ENCODE data around the gene CDH5.

DNA sequence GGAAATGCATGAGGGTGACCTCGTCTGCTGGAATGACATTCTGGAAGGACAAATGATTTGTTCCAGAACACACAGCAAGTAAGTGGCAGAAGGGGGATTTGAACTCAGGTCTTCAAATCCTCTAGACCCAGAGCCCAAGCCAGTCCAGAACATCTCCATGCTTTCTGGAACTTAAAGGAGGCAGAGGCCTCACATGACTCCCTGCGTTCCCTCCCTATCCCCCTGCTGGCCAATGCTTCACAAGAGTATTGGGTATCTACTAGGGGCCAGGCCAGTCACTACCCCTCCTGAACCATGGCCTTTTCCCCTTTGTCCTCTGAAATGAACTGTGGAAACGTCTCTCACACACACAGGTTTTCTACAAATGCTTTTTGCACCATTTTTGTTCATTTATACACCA is 53.0 kb downstream of the CDH5 start:
- TF ChIP-seq, protein P1, sequence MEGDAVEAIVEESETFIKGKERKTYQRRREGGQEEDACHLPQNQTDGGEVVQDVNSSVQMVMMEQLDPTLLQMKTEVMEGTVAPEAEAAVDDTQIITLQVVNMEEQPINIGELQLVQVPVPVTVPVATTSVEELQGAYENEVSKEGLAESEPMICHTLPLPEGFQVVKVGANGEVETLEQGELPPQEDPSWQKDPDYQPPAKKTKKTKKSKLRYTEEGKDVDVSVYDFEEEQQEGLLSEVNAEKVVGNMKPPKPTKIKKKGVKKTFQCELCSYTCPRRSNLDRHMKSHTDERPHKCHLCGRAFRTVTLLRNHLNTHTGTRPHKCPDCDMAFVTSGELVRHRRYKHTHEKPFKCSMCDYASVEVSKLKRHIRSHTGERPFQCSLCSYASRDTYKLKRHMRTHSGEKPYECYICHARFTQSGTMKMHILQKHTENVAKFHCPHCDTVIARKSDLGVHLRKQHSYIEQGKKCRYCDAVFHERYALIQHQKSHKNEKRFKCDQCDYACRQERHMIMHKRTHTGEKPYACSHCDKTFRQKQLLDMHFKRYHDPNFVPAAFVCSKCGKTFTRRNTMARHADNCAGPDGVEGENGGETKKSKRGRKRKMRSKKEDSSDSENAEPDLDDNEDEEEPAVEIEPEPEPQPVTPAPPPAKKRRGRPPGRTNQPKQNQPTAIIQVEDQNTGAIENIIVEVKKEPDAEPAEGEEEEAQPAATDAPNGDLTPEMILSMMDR (IDR thresholded peaks at IDR 0.05; ENCODE audit: extremely low read depth in 1 of 2, insufficient read depth in 1 of 2, low read depth in 1 of 2, low read length in 2 of 2), result no peak
- TF ChIP-seq, protein P2, sequence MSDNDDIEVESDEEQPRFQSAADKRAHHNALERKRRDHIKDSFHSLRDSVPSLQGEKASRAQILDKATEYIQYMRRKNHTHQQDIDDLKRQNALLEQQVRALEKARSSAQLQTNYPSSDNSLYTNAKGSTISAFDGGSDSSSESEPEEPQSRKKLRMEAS (IDR thresholded peaks at IDR 0.05; ENCODE audit: insufficient read depth, insufficient read length), result no peak
- no peak for TF ChIP-seq EZH2 (IDR thresholded peaks at IDR 0.05; ENCODE audit: borderline replicate concordance, low read depth, low read length, severe bottlenecking)

All from endothelial cell of umbilical vein (primary cell).